SK-N-SH (cell line): ENCODE measurements around the gene ATG7. TPM values are rescaled to one million over a fixed set of nuclear protein-coding genes. Genes with fewer than 3 reads are reported as not detected.

Experiments used
- CTCF ChIA-PET: fragments of 300-600, 350-600 bp; formaldehyde crosslinking; extraction: SDS; loops from one replicate; lab custom pipeline; 2021; lab: Yijun Ruan, JAX
- POLR2A ChIA-PET: fragments of 350-600 bp; sonication (Branson Sonifier 250); formaldehyde crosslinking; extraction: SDS; loops from one replicate; lab custom pipeline; 2020; ENCODE audit warnings: antibody characterized with exemption, inconsistent platforms; lab: Yijun Ruan, JAX
- DNase-seq: peaks from one replicate; pipeline ENCODE4 v3.0.0; 2012
- H2AFZ ChIP-seq: fragments of 200-600 bp; sonication (generic); 2 replicates; pipeline ENCODE4 v1.8.1; 2016; ENCODE audit warnings: antibody characterized with exemption, mild to moderate bottlenecking, low read depth
- H3F3A ChIP-seq: fragments of 200-600 bp; sonication (generic); replicated peaks from 2 replicates; pipeline ENCODE3; 2016; ENCODE audit warnings: antibody characterized with exemption, mild to moderate bottlenecking; ENCODE audit not compliant: insufficient read depth
- H3K27ac ChIP-seq, 2 experiments: fragments of 200-500 bp in 1 of 2; fragments of 200-600 bp in 1 of 2; sonication (Bioruptor generic) in 1 of 2; sonication (generic), shearing (Covaris generic) in 1 of 2; 2 replicates each; pipeline versions ENCODE4 v1.5.1 to v1.6.1; 2014 to 2016; ENCODE audit warnings: low read depth in 2 of 2, inconsistent platforms in 1 of 2, low read length in 1 of 2, mild to moderate bottlenecking in 1 of 2, mixed read lengths in 1 of 2
- H3K27me3 ChIP-seq: fragments of 200-600 bp; sonication (generic), shearing (Covaris generic); 2 replicates; pipeline ENCODE4 v1.6.1; 2016; ENCODE audit warnings: mixed run types; ENCODE audit not compliant: insufficient read depth
- H3K36me3 ChIP-seq, 2 experiments: fragments of 200-500 bp in 1 of 2; fragments of 200-600 bp in 1 of 2; sonication (Bioruptor generic) in 1 of 2; sonication (generic) in 1 of 2; replicated peaks in 1 of 2; 2 replicates each; pipeline versions ENCODE3 to v1.5.1; 2014 to 2016; ENCODE audit warnings: low read length in 1 of 2, mild to moderate bottlenecking in 1 of 2; ENCODE audit not compliant: insufficient read depth in 2 of 2, control insufficient read depth in 1 of 2
- H3K4me1 ChIP-seq, 2 experiments: fragments of 200-500 bp in 1 of 2; fragments of 200-600 bp in 1 of 2; sonication (Bioruptor generic) in 1 of 2; sonication (generic), shearing (Covaris generic) in 1 of 2; 2 replicates each; pipeline versions ENCODE4 v1.5.1 to v1.6.1; 2014 to 2016; ENCODE audit warnings: low read depth in 1 of 2, low read length in 1 of 2, mixed run types in 1 of 2; ENCODE audit not compliant: insufficient read depth in 2 of 2, control insufficient read depth in 1 of 2
- H3K4me2 ChIP-seq: fragments of 200-600 bp; sonication (generic), shearing (Covaris generic); 2 replicates; pipeline ENCODE4 v1.6.1; 2017; ENCODE audit warnings: mixed run types
- H3K4me3 ChIP-seq, 2 experiments: fragments of 200-500 bp in 1 of 2; fragments of 200-600 bp in 1 of 2; sonication (Bioruptor generic) in 1 of 2; sonication (generic), shearing (Covaris generic) in 1 of 2; 2 replicates each; pipeline versions ENCODE4 v1.5.1 to v1.8.1; 2014 to 2016; ENCODE audit warnings: low read depth in 2 of 2, inconsistent platforms in 1 of 2, low read length in 1 of 2, mild to moderate bottlenecking in 1 of 2, mixed read lengths in 1 of 2, moderate library complexity in 1 of 2
- H3K79me2 ChIP-seq: fragments of 200-600 bp; sonication (generic); 2 replicates; pipeline ENCODE4 v1.8.1; 2017; ENCODE audit warnings: mild to moderate bottlenecking; ENCODE audit not compliant: insufficient read depth
- H3K9ac ChIP-seq: fragments of 200-600 bp; sonication (generic); 2 replicates; pipeline ENCODE4 v1.6.1; 2017; ENCODE audit warnings: mixed run types
- H3K9me2 ChIP-seq: fragments of 200-600 bp; sonication (generic); 2 replicates; pipeline ENCODE4 v1.6.1; 2017; ENCODE audit warnings: mixed run types
- H3K9me3 ChIP-seq: fragments of 200-600 bp; sonication (generic); 2 replicates; pipeline ENCODE4 v1.6.1; 2017; ENCODE audit warnings: mixed run types, mild to moderate bottlenecking, moderate library complexity
- H4K20me1 ChIP-seq: fragments of 200-600 bp; sonication (generic); 2 replicates; pipeline ENCODE4 v1.6.1; 2017; ENCODE audit warnings: mild to moderate bottlenecking, mixed run types; ENCODE audit not compliant: insufficient read depth
- CHD2 ChIP-seq: fragments of 150-350 bp; IDR thresholded peaks from 2 replicates; pipeline ENCODE4 v1.6.1; 2018; ENCODE audit warnings: low read length; ENCODE audit not compliant: partially characterized antibody
- CTCF ChIP-seq: fragments of 200-600 bp; sonication (generic); IDR thresholded peaks from 2 replicates; pipeline ENCODE4 v1.6.1; 2017; ENCODE audit warnings: antibody characterized with exemption, mild to moderate bottlenecking, moderate library complexity
- ELF1 ChIP-seq: IDR thresholded peaks from 2 replicates; pipeline ENCODE4 v1.4.0; 2012
- IRF3 ChIP-seq: fragments of 150-350 bp; IDR thresholded peaks from 2 replicates; pipeline ENCODE4 v1.6.1; 2016; ENCODE audit warnings: mild to moderate bottlenecking, low read depth, low read length
- MXI1 ChIP-seq: IDR thresholded peaks from 2 replicates; pipeline ENCODE4 v1.6.1; 2012; ENCODE audit warnings: mild to moderate bottlenecking, low read depth, low read length, improper control_type of control experiment
- NFIC ChIP-seq: IDR thresholded peaks from 2 replicates; pipeline ENCODE4 v1.4.0; 2012; ENCODE audit warnings: borderline replicate concordance
- RAD21 ChIP-seq: IDR thresholded peaks from 2 replicates; pipeline ENCODE4 v1.6.1; 2012; ENCODE audit warnings: mild to moderate bottlenecking, low read length
- RCOR1 ChIP-seq: fragments of 150-350 bp; IDR thresholded peaks from 2 replicates; pipeline ENCODE4 v1.6.1; 2017; ENCODE audit warnings: antibody characterized with exemption, low read length
- RFX5 ChIP-seq: IDR thresholded peaks from 2 replicates; pipeline ENCODE4 v1.6.1; 2012; ENCODE audit warnings: mild to moderate bottlenecking, improper control_type of control experiment, low read length
- RXRA ChIP-seq: IDR thresholded peaks from 2 replicates; pipeline ENCODE4 v1.4.0; 2012; ENCODE audit warnings: low read depth, mild to moderate bottlenecking, borderline replicate concordance
- SIN3A ChIP-seq: IDR thresholded peaks from 2 replicates; pipeline ENCODE4 v1.6.1; 2012; ENCODE audit warnings: low read depth, mild to moderate bottlenecking, low read length, moderate library complexity, borderline replicate concordance
- SMC3 ChIP-seq: IDR thresholded peaks from 2 replicates; pipeline ENCODE4 v1.6.1; 2012; ENCODE audit warnings: low read depth, low read length, improper control_type of control experiment
- TCF12 ChIP-seq: IDR thresholded peaks from 2 replicates; pipeline ENCODE4 v1.4.0; 2012
- TEAD4 ChIP-seq: IDR thresholded peaks from 2 replicates; pipeline ENCODE4 v1.4.0; 2012; ENCODE audit warnings: mild to moderate bottlenecking, borderline replicate concordance; ENCODE audit not compliant: insufficient read depth
- USF1 ChIP-seq: IDR thresholded peaks from 2 replicates; pipeline ENCODE4 v1.4.0; 2012; ENCODE audit warnings: low read depth, borderline replicate concordance
- YY1 ChIP-seq: IDR thresholded peaks from 2 replicates; pipeline ENCODE4 v1.4.0; 2012; ENCODE audit warnings: low read depth, mild to moderate bottlenecking
- ZBTB33 ChIP-seq: IDR thresholded peaks from 2 replicates; pipeline ENCODE4 v1.4.0; 2012; ENCODE audit warnings: low read depth, borderline replicate concordance
- WGBS: methylation state at CpG from one replicate; pipeline ENCODE4 v1.1.6; 2017; ENCODE audit warnings: low lambda C conversion rate; 5-methylcytosine and 5-hydroxymethylcytosine counted together
- polyA plus RNA-seq, 3 experiments: library from polyadenylated mRNA; depleted of rRNA; stranded (reverse); fragments of >200 nt; gene quantifications; 2 replicates each; pipeline ENCODE4 v1.2.3, GENCODE V29; 2012

The ATG7 gene
- polyA plus RNA-seq, 1 of the 3 experiments (the other 2 are of a cell fraction): 29.5 TPM

GRCh38 chr3:11510001-11510340 is 237.8 kb downstream of the ATG7 start:
- H3K27me3 ChIP-seq: no peaks in the 10 kb centered on the region
- no peak for DNase-seq
- POLR2A ChIA-PET: no interaction called here
- 0 out of 4 replicates have a peak overlapping the region, but pooled peaks of 1 of the 2 experiments have one; percentile 4 for H3K4me3 ChIP-seq
- CTCF ChIA-PET: no interaction called here
- H3K4me2 ChIP-seq: peak overlapping the region; percentile 54; the same call in 1 of the 2 replicates
- no peaks in the 10 kb centered on the region for H4K20me1 ChIP-seq
- H3K9me2 ChIP-seq: no peaks in the 10 kb centered on the region
- H3K9me3 ChIP-seq: no peaks in the 10 kb centered on the region
- 28% methylated on average over 5 of the region's 5 CpGs for WGBS
- no peaks in the 10 kb centered on the region for H3K36me3 ChIP-seq
- H3K79me2 ChIP-seq: peaks cover 6% of the 10 kb centered on the region; the same call in 1 of the 2 replicates
- peak overlapping the region; percentile 42; the same call in 1 of the 2 replicates for H3K9ac ChIP-seq
- no peak overlapping the region for H2AFZ ChIP-seq
- TF ChIP-seq RXRA (no peak), RFX5 (no peak), TCF12 (no peak), IRF3 (no peak), NFIC (no peak), USF1 (no peak), RAD21 (no peak), ZBTB33 (no peak), YY1 (no peak), SMC3 (no peak), CTCF (no peak), MXI1 (no peak), SIN3A (no peak), CHD2 (no peak), ELF1 (no peak), RCOR1 (no peak), TEAD4 (no peak)
- H3K4me1 ChIP-seq: peaks cover 29 to 44% of the 10 kb centered on the region in 2 experiments
- peaks cover 35% of the 10 kb centered on the region for H3F3A ChIP-seq
- H3K27ac ChIP-seq: peak overlapping the region; percentile 83 to 94
